Right forelimb (tissue), 1 donor: ENCODE results near the gene MVD.

Experiments used
- DNase-seq: peaks from one replicate; pipeline ENCODE4 v3.0.0-alpha.2; 2018

The MVD gene

GRCh38 chr16:88662843-88663606 is at the start of gene MVD:
Gene MVD, minus strand, starts transcription at chr16:88663091. Its CDS starts 11 bp downstream, at chr16:88663080.
- peak; percentile 98 for DNase-seq

GRCh38 chr16:88712362-88712979 is 49.6 kb upstream of the MVD start:
- DNase-seq = no peak

GRCh38 chr16:88711750-88712340 is 49.0 kb upstream of the MVD start:
- DNase-seq = no peak

- DNase-seq = no peak
Observed at GRCh38 chr16:88710556-88710955, 47.7 kb upstream of the MVD start.

- DNase-seq = no peak
Observed at GRCh38 chr16:88706965-88707826, 44.3 kb upstream of the MVD start.

- DNase-seq = peak; percentile 92
Observed at GRCh38 chr16:88706229-88706964, 43.5 kb upstream of the MVD start, which contains the start of the genes CTU2 and RNF166. Gene CTU2, plus strand, starts transcription at chr16:88706503. Its CDS starts 28 bp downstream, at chr16:88706531. Gene RNF166, minus strand, starts transcription at chr16:88706408. Its CDS starts 83 bp downstream, at chr16:88706325.

- no peak for DNase-seq
Observed at GRCh38 chr16:88705801-88706228, 42.9 kb upstream of the MVD start.

- DNase-seq = no peak
Observed at GRCh38 chr16:88705076-88705684, 42.3 kb upstream of the MVD start.

- DNase-seq = no peak
Observed at GRCh38 chr16:88703486-88704309, 40.8 kb upstream of the MVD start.

- DNase-seq = no peak
Observed at GRCh38 chr16:88702371-88703210, 39.7 kb upstream of the MVD start.

- DNase-seq = no peak
Observed at GRCh38 chr16:88701581-88702370, 38.9 kb upstream of the MVD start.

GRCh38 chr16:88700636-88701482 is 38.0 kb upstream of the MVD start:
- peak; percentile 58 for DNase-seq

- no peak for DNase-seq
Observed at GRCh38 chr16:88700322-88700635, 37.4 kb upstream of the MVD start.

- no peak for DNase-seq
Observed at GRCh38 chr16:88699180-88699579, 36.3 kb upstream of the MVD start.

GRCh38 chr16:88698646-88699045 is 35.8 kb upstream of the MVD start:
- no peak for DNase-seq

GRCh38 chr16:88697831-88698615 is 35.1 kb upstream of the MVD start:
- DNase-seq = no peak

GRCh38 chr16:88697116-88697830 is 34.4 kb upstream of the MVD start:
- DNase-seq = no peak
